ENCODE measurements around the gene AGAP2. TPM values are rescaled to one million over a fixed set of nuclear protein-coding genes. Genes with fewer than 3 reads are reported as not detected.
"Not testable (repeated sequence)": the region's sequence is repeated elsewhere in the genome, so short reads cannot be mapped to it uniquely, and the experiment has no call there.

The AGAP2 gene
- polyA plus RNA-seq, 4 donors, result 1.1 to 1.8 (median 1.2) TPM

DNA sequence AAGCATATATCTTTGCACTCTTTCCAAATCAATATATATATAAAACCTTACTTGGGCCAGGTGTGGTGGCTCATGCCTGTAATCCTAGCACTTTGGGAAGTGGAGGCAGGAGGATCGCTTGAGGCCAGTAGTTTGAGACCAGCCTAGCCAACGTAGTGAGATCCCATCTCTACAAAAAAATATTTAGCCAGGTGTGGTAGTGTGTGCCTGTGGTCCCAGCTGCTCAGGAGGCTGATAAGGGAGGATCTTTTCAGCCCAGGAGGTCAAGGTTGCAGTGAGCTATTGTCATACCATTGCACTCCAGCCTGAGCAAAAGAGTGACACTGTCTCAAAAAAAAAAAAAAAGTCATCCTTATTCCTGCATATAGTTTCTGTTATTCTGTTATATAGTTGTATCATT is 30.2 kb downstream of the AGAP2 start:
- DNase-seq (ENCODE audit: low read depth in 4 of 4, low spot score in 2 of 4), result no peak

DNA sequence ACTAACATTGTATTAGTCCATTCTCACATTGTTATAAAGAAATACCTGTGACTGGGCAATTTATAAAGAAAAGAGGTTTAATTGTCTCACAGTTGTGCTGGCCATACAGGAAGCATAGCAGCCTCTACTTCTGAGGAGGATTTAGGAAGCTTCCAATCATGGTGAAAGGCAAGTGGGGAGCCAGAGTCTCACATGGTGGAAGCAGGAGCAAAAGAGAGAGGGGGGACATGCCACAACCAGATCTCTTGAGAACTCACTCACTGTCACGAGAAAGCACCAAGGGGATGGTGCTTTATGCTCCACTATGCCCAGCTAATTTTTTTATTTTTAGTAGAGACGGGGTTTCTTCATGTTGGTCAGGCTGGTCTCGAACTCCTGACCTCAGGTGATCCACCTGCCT is 31.3 kb downstream of the AGAP2 start:
- DNase-seq (ENCODE audit: low read depth in 4 of 4, low spot score in 2 of 4), result no peak

DNA sequence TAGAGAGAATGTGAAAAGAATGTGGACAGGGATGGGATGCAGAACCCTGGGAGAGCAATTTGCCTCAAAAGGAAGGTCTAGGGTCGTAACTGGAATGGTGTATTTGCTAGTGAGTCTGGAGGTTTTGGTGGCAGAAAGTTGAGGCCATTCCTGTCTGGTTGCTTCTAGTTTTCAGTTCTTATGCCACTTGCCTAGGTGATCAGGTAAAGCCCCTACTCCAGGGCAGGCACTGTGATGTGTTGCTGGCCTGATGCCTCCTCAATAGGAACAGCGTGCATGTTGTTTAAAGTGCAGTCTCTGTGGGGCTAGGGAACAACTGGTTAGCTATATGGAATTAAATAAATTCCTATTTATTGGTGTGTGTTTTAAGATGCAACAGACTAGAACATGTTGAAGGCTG is 38.2 kb downstream of the AGAP2 start:
- DNase-seq (ENCODE audit: low read depth in 4 of 4, low spot score in 2 of 4), result no peak

DNA sequence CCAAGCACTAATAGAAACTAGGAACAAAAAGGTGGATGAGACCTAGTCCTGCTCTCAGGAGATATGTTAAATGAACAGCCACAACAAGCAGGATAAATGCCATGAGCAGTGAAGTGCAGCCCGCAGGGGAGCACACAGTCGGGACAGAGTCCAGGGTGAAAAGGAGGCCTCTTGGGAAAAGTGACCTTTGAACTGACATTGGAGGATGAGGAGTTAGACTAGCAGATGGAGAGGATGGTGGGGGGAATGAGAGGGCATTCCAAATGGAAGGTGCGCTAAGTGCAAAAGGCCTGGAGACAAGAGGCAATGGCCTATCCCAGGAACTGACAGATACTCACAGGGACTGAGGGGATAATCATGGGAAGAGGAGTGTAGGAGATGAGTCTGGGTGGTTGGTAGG is 40.1 kb downstream of the AGAP2 start:
- no peak for DNase-seq (ENCODE audit: low read depth in 4 of 4, low spot score in 2 of 4)

DNA sequence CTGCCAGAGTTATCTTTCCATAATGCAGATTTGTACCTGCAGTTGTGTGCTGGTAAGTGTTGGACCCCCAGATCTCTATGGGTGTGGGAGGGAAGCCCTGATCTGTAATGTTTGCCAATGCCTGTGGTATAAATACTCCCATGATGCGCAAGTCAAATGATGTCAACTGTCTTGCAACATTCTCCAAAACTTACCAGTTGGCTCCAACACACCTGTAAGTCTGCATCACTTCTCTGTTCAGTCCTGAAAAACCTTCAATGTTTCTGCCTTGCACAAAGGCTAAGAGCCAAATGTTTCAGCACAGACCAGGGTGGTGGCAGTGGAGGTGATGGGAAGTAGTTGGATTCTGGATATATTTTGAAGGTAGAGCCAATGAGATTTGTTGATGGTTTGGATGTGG is 41.5 kb downstream of the AGAP2 start:
- no peak for DNase-seq (ENCODE audit: low read depth in 4 of 4, low spot score in 2 of 4)

DNA sequence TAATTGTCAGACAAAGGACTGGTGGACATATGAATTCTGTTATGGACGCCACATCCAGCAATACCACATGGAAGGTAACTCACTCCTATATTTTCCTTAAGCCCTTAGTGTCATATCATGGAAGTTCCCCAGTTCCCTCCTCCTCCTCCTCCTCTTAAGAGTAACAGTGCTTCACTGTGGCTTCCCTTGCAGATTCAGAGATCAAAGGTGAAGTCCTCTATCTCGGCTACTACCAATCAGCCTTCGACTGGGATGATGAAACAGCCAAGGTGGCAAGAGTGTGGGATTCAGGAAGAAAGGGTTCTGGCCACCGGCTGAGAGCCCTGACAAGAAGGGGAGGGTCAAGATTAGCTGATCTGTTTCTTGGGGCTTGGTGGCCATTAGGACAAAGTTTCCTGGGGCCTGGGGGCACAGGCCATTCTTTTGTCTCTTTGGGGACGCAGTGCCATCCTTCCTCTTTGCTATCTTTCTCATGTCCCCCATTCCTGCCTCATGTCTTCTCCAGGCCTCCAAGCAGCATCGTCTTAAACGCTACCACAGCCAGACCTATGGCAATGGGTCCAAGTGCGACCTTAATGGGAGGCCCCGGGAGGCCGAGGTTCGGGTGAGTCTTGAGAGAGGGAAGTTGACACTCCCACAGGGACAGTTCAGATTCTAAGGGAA is 42.6 kb downstream of the AGAP2 start:
- no peak for DNase-seq (ENCODE audit: low read depth in 4 of 4, low spot score in 2 of 4)

DNA sequence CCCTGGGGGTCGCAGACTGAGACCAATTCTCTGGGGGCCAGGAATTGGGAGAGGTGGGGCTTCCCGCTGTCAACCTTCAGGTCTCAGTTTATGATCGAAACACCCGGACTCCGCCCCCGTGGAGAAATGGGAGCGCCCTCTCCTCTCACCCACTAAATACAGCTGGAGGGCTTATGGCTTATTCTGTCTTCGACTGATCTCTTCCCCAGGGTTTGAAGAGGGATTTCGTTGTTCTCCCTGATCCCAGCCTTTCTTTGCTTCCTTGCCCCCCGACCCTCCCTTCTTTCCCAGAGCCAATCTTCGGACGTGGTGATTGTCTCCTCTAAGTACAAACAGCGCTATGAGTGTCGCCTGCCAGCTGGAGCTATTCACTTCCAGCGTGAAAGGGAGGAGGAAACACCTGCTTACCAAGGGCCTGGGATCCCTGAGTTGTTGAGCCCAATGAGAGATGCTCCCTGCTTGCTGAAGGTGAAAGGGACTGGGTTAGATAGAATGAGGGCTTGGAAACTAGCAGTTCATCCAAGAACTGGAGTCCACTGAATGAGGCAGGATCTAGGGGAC is 44.0 kb downstream of the AGAP2 start:
- DNase-seq (ENCODE audit: low read depth in 4 of 4, low spot score in 2 of 4), result no peak

DNA sequence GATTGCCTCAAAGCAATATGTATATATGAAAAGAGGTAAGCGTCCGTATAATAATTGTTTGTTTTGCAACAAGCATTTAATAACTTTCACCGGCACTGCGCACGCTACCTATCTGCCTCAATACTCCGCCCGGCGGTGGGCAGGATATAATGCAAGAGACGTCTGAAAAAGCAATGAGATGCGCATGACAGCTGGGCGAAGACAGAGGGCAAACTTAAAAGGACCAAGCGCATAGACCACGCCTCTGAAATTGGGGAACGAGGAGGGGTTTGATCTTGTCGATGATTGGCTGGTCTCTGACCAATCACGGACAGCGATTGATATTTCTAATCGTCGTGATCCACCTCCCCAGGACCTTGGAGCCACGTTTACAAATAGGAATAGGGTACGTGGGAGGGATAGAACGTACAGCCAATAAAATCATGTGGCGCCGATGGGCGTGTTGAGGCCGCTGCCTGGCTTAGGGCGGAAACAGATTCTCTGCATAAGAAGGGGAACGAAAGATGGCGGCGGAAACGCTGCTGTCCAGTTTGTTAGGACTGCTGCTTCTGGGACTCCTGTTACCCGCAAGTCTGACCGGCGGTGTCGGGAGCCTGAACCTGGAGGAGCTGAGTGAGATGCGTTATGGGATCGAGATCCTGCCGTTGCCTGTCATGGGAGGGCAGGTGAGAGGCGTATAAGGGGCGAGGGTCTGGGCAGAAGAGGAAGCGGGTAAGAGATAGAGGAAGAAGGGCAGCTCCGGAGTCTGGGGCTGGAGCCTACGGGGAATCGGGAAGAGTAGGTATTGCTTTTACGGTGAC is 44.7 kb downstream of the AGAP2 start, which contains the start of gene OS9:
TSS of gene OS9 (plus strand) at position 474 of the 800 bp plus-strand sequence. CDS start at position 504, 30 bp downstream.
- DNase-seq (ENCODE audit: low read depth in 4 of 4, low spot score in 2 of 4), result peak; percentile 94 to 98 (median 97)

DNA sequence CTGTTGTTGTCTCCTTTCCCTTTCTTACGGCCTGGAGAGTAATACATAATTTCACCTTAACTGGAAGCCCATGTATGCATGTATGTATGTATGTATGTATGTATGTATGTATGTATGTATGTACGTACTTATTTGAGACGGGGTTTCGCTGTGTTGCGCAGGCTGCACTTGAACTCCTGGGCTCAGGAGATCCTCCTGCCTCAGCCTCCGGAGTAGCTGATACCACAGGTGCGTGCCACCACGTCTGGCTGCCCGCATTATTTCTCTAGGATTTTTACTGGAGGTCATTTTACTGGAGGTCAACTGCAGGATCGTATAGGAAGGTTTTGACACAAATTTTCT is 45.3 kb downstream of the AGAP2 start:
- no peak for DNase-seq (ENCODE audit: low read depth in 4 of 4, low spot score in 2 of 4)

DNA sequence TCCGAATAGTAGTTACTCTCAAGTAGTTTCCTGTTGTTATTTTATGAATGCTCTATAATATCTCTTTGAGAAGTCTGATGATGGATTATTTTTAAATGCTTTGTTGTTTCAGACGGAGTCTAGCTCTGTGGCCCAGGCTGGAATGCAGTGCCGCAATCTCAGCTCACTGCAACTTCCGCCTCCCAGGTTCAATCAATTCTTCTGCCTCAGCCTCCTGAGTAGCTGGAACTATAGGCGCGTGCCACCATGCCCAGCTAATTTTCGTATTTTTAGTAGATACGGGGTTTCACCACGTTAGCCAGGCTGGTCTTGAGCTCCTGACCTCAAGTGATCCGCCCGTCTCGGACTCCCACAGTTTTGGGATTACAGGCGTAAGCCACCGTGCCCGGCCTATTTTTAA is 46.0 kb downstream of the AGAP2 start:
- DNase-seq (ENCODE audit: low read depth in 4 of 4, low spot score in 2 of 4), result no peak

DNA sequence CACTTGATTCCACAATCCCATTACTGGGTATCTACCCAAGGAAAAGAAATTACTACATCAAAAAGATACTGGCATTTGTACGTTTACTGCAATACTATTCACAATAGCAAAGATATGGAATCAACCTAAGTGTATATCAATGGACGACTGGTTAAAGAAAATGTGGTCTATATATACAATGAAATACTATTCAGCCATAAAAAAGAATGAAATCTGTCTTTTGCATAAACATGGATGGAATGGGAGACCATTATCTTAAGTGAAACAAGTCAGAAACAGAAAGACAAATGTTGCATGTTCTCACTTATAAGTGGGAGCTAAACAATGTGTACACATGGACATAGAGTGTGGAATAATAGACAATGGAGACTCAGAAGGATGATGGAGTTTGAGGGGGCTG is 49.6 kb downstream of the AGAP2 start:
- no peak for DNase-seq (ENCODE audit: low read depth in 4 of 4, low spot score in 2 of 4)

DNA sequence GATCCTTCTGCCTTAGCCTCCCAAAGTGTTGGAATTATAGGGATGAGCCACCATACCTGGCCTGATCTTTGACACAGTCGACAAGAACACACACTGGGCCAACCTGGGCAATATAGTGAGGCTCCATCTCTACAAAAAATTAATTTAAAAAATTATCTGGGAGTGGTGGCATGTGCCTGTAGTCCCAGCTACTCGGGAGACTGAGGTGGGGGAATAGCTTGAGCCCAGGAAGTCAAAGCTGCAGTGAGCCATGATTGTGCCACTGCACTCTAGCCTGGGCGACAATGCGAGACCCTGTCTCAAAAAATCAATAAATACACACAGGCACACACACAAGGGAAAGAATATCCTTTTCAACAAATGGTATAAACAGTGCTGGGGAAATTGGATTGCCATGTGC is 50.7 kb downstream of the AGAP2 start:
- DNase-seq (ENCODE audit: low read depth in 4 of 4, low spot score in 2 of 4), result no peak

DNA sequence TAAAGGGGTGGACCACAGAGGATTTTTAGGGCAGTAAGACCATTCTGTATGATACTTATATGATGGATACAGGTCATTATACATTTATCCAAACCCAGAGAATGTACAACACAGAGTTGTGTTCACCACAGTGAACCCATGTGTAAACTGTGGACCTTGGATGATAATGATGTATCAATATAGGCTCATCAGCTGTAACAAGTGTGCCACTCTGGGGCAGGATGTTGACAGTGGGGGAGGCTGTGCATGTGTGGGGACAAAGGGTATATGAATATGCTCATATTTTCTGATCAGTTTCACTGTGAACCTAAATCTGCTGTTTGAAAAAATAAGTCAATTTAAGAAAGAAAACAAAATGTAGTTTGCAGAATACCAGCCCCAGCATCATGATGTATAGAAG is 58.8 kb downstream of the AGAP2 start:
- no peak for DNase-seq (ENCODE audit: low read depth in 4 of 4, low spot score in 2 of 4)

DNA sequence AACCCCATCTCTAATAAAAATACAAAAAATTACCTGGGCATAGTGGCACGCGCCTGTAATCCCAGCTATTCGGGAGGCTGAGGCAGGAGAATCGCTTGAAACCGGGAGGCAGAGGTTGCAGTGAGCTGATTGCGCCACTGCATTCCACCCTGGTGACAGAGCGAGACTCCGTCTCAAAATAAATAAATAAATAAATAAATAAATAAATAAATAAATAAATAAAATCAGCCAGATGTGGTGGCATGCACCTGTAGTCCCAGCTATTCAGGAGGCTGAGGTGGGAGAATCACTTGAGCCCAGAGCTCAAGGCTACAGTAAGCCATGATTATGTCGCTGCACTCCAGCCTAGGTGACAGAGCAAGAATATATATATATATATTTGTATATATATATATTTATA is 60.6 kb downstream of the AGAP2 start:
- DNase-seq (ENCODE audit: low read depth in 4 of 4, low spot score in 2 of 4), result not testable (repeated sequence)

DNA sequence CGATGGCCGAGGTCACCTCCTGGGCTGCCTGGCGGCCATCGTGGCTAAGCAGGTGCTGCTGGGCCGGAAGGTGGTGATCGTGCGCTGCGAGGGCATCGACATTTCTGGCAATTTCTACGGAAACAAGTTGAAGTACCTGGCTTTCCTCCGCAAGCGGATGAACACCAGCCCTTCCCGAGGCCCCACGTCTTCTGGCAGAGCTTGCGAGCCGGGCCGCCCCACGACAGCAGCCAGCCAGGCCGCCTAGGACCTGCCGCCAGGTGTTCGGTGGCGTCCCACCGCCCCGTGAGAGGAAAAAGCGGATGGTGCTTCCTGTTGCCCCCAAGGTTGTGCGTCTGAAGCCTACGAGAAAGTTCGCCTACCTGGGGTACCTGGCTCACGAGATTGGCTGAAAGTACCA is 63.9 kb downstream of the AGAP2 start:
- DNase-seq (ENCODE audit: low read depth in 4 of 4, low spot score in 2 of 4), result no peak

Other genes with a start within 250 kb of the AGAP2 start
- gene DDIT3, start 218.2 kb downstream of the AGAP2 start, polyA plus RNA-seq (ENCODE audit: insufficient read length in 4 of 4), result 10 to 100 TPM; 30.1 to 35.2 (median 32.7) TPM
- gene MBD6, start 215.9 kb downstream of the AGAP2 start, polyA plus RNA-seq (ENCODE audit: insufficient read length in 4 of 4), result 10 to 100 TPM; 38.4 to 98.6 (median 75.0) TPM
- 100 to 1,000 TPM; 160 to 179 (median 169) TPM for gene DCTN2, start 191.6 kb downstream of the AGAP2 start, polyA plus RNA-seq (ENCODE audit: insufficient read length in 4 of 4)
- 1 to 10 TPM in 1 of 4 donors, under 1 TPM in 3; 0.30 to 1.0 (median 0.54) TPM for gene KIF5A, start 188.7 kb downstream of the AGAP2 start, polyA plus RNA-seq (ENCODE audit: insufficient read length in 4 of 4)
- gene PIP4K2C, start 147.6 kb downstream of the AGAP2 start, polyA plus RNA-seq (ENCODE audit: insufficient read length in 4 of 4), result 10 to 100 TPM; 38.0 to 46.0 (median 39.5) TPM
- 10 to 100 TPM; 47.7 to 75.1 (median 61.0) TPM for gene DTX3, start 133.9 kb downstream of the AGAP2 start, polyA plus RNA-seq (ENCODE audit: insufficient read length in 4 of 4)
- gene ARHGEF25, start 127.3 kb downstream of the AGAP2 start, polyA plus RNA-seq (ENCODE audit: insufficient read length in 4 of 4), result 10 to 100 TPM; 29.2 to 38.3 (median 34.6) TPM
- gene B4GALNT1, start 105.5 kb downstream of the AGAP2 start, polyA plus RNA-seq (ENCODE audit: insufficient read length in 4 of 4), result 1 to 10 TPM in 1 of 4 donors, under 1 TPM in 3; 0.58 to 1.4 (median 0.76) TPM
- gene OS9, start 44.6 kb downstream of the AGAP2 start, polyA plus RNA-seq (ENCODE audit: insufficient read length in 4 of 4), result 100 to 1,000 TPM; 206 to 226 (median 209) TPM
- gene TSPAN31, start 6.3 kb upstream of the AGAP2 start, polyA plus RNA-seq (ENCODE audit: insufficient read length in 4 of 4), result 10 to 100 TPM; 83.5 to 98.6 (median 91.7) TPM
- 100 to 1,000 TPM; 205 to 270 (median 239) TPM for gene CDK4, start 13.6 kb upstream of the AGAP2 start, polyA plus RNA-seq (ENCODE audit: insufficient read length in 4 of 4)
- gene MARCHF9, start 16.4 kb upstream of the AGAP2 start, polyA plus RNA-seq (ENCODE audit: insufficient read length in 4 of 4), result 10 to 100 TPM; 15.6 to 25.2 (median 19.7) TPM
- 1 to 10 TPM in 3 of 4 donors, under 1 TPM in 1; 0.78 to 1.8 (median 1.3) TPM for gene CYP27B1, start 28.3 kb upstream of the AGAP2 start, polyA plus RNA-seq (ENCODE audit: insufficient read length in 4 of 4)
- gene METTL1, start 33.4 kb upstream of the AGAP2 start, polyA plus RNA-seq (ENCODE audit: insufficient read length in 4 of 4), result 10 to 100 TPM; 28.4 to 32.0 (median 30.4) TPM
- 10 to 100 TPM in 3 of 4 donors, 1 to 10 TPM in 1; 9.1 to 13.5 (median 12.4) TPM for gene EEF1AKMT3, start 33.9 kb upstream of the AGAP2 start, polyA plus RNA-seq (ENCODE audit: insufficient read length in 4 of 4)
- gene TSFM, start 44.0 kb upstream of the AGAP2 start, polyA plus RNA-seq (ENCODE audit: insufficient read length in 4 of 4), result 10 to 100 TPM; 34.6 to 52.1 (median 42.8) TPM
- gene AVIL, start 80.0 kb upstream of the AGAP2 start, polyA plus RNA-seq (ENCODE audit: insufficient read length in 4 of 4), result 10 to 100 TPM in 2 of 4 donors, 1 to 10 TPM in 2; 6.2 to 18.3 (median 10.5) TPM
- 100 to 1,000 TPM; 237 to 283 (median 255) TPM for gene CTDSP2, start 108.0 kb upstream of the AGAP2 start, polyA plus RNA-seq (ENCODE audit: insufficient read length in 4 of 4)
- gene ATP23, start 202.8 kb upstream of the AGAP2 start, polyA plus RNA-seq (ENCODE audit: insufficient read length in 4 of 4), result 10 to 100 TPM in 2 of 4 donors, 1 to 10 TPM in 2; 8.4 to 13.7 (median 10.2) TPM